Sciatic nerve (tissue), 2 donors: ENCODE data around the gene SEH1L. TPM values are rescaled to one million over a fixed set of nuclear protein-coding genes. Genes with fewer than 3 reads are reported as not detected.

ENCODE experiments used
- ATAC-seq: fragments of 200-7000 bp; cut with Tn5 transposase; one replicate; pipeline ENCODE4 v1.9.1; 2020; ENCODE audit warnings: mild to moderate bottlenecking, moderate library complexity
- DNase-seq: peaks from one replicate; pipeline ENCODE4 v3.0.0-alpha.2; 2020; ENCODE audit warnings: low spot score
- intact Hi-C: fragments of 100-400 bp; cut with DNase I; formaldehyde crosslinking; loops from one replicate; pipeline ENCODE4 v1.14.2; 2022
- total RNA-seq: library from RNA; stranded (reverse); fragmentation: NEBNext Ultra II Directional; extraction: Animal tissue kit (Norgen Biotek cat#: 25700); gene quantifications from one replicate; pipeline ENCODE4 v1.2.1, GENCODE V29; 2021
- donor health status: DM: no; HTN: no; CAD: no.
- donor health status: DM: no; HTN: no; CAD: no.

The SEH1L gene
- total RNA-seq, 1 donor from 2014 or later = 44.0 TPM

- no peak for DNase-seq
- ATAC-seq = no peak
- intact Hi-C loops = no loop called here
These were observed 74.8 kb downstream of the SEH1L start for GRCh38 chr18:13022644-13023043.

- no peak for ATAC-seq
- intact Hi-C loops = no loop called here
- no peak for DNase-seq
These were observed 77.4 kb downstream of the SEH1L start for GRCh38 chr18:13025233-13025632.

DNA sequence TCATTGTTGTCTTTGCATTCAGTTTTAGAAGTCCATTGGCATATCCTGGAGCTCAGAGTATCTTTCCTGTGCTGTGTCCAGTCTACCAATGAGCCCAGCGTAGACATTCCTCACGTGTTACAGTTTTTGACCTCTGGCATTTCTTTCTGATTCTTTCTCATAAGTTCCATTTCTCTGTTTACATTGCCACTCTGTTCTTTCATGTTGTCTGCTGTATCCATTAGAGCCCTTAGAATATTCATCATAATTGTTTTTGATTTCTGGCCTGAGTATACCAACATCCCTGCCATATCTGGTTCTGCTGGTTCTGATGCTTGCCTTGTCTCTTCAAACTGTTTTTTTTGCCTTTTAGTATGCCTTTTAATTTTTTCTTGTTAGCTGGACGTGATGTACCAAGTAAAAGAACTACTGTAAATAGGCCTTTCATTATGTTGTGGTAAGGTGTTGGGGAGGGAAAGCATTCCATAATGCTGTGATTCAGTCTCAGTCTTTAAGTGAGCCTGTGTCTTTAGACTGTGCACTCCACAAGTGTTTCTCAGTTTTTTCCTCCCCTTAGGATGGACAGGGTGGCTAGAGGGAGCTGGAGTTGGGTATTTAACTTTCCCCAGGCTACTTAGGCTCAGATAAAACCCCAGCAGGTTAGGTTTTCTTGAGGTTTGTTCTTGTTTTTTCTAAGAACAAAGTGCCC lies 78.9 kb downstream of the SEH1L start:
- DNase-seq = no peak
- no peak for ATAC-seq
- intact Hi-C loops = no loop called here

DNA sequence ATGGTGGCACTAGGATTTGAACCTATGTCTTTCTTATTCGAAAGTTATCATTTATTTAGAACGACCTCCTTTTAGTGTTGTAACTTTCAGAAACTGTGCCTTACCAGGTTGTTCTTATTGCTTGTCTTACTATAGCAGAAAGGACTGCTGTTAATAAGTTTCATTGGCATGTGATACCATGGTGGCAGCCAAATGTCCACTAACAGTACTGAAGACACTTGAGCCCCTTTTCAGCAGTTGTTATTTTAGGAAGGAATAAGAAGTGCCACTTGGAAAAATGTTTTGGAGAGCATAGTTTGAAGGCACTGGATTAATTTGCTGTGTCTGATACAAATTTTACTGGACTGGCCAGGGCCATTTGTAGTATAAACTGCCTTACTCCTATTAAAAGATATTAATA lies 81.1 kb downstream of the SEH1L start:
- DNase-seq = no peak
- no peak for ATAC-seq
- intact Hi-C loops = no loop called here

DNA sequence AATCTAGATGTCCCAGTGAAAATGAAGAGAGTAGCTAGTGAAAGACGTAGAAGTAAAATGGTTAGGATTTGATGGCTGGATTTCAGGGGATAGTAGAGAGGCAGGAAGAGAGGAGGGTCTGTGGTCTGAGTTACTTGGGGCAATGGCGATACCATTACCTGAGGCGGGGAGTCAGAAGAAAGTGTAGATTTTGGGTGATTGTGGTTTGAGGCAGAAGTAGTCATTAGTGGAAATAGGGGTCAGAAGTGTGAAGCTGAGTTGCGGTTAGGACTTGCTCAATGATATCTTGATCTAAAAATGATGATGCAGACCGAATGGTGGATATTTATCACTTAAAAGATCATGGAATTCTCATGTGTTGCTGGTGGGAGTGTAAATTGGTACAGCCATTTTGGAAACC lies 84.4 kb downstream of the SEH1L start:
- ATAC-seq (no peak), DNase-seq (no peak)
- intact Hi-C loops = no loop called here

GRCh38 chr18:13035249-13035914 lies 87.6 kb downstream of the SEH1L start:
- DNase-seq (no peak), ATAC-seq (no peak)
- intact Hi-C loops = no loop called here

GRCh38 chr18:13036622-13037320 lies 89.0 kb downstream of the SEH1L start:
- intact Hi-C loops = no loop called here
- ATAC-seq (no peak), DNase-seq (no peak)

Other genes with a start within 250 kb of the SEH1L start
- gene CEP76, start 245.3 kb upstream of the SEH1L start, total RNA-seq = 5.4 TPM
- gene PSMG2, start 245.0 kb upstream of the SEH1L start, total RNA-seq = 67.7 TPM
- gene PTPN2, start 63.8 kb upstream of the SEH1L start, total RNA-seq = 44.0 TPM
- gene CEP192, start 43.4 kb downstream of the SEH1L start, total RNA-seq = 37.8 TPM